ENCODE results near the gene HLCS. TPM values are rescaled to one million over a fixed set of nuclear protein-coding genes. Genes with fewer than 3 reads are reported as not detected.

Gene HLCS
- total RNA-seq, 1 experiment from 2014 or later = 12.7 TPM

DNA sequence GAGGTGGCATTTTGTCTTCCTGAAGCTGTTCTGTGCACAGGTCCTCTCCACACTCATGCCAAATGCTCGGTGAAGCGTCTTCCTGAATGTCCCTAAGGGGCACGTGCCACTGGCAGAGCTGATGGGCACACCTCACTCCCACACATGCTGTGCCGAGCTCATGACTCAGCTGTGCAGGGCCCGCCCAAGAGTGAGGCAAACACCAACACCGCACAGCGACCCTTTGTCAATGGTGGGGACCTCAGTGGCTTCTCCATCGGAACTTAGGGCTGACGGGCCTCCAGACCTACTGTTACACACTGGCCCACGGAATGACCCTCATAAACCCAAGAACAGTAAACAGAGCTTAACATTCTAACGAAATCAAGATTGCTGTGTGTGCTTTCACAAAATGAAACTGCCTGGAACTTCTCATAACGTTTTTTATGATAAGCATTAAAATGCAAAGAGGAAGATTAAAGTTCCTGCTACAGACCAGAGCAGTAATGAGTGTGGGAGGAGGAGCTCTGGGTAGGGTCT is 178.3 kb downstream of the HLCS start:
- H3T11ph ChIP-seq (ENCODE audit: low read length) = no peak overlapping the region
- no peaks in the 10 kb centered on the region for H3K23me2 ChIP-seq (ENCODE audit: insufficient read length, low read depth, low read length, poor library complexity, severe bottlenecking)
- no peak overlapping the region for H4K91ac ChIP-seq (ENCODE audit: insufficient read length, low read depth, low read length)
- DNase-seq = no peak
- Mint-ChIP-seq H3K27ac (no peak overlapping the region; a peak in 1 of 7 replicates), H3K4me1 (peaks cover 20 to 33% of the 10 kb centered on the region in 2 experiments), H3K9me3 (no peaks in the 10 kb centered on the region), H3K4me3 (no peak overlapping the region), H3K27me3 (ENCODE audit: low read depth) (no peaks in the 10 kb centered on the region), H3K36me3 (ENCODE audit: insufficient read depth in 1 of 3, low read depth in 3 of 3) (no peaks in the 10 kb centered on the region)
- TF ChIP-seq, protein P1, sequence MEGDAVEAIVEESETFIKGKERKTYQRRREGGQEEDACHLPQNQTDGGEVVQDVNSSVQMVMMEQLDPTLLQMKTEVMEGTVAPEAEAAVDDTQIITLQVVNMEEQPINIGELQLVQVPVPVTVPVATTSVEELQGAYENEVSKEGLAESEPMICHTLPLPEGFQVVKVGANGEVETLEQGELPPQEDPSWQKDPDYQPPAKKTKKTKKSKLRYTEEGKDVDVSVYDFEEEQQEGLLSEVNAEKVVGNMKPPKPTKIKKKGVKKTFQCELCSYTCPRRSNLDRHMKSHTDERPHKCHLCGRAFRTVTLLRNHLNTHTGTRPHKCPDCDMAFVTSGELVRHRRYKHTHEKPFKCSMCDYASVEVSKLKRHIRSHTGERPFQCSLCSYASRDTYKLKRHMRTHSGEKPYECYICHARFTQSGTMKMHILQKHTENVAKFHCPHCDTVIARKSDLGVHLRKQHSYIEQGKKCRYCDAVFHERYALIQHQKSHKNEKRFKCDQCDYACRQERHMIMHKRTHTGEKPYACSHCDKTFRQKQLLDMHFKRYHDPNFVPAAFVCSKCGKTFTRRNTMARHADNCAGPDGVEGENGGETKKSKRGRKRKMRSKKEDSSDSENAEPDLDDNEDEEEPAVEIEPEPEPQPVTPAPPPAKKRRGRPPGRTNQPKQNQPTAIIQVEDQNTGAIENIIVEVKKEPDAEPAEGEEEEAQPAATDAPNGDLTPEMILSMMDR (conservative IDR thresholded peaks at IDR 0.05) = no peak
- H2AFZ ChIP-seq (ENCODE audit: low read length) = no peak overlapping the region
- no peaks in the 10 kb centered on the region for H3K9me3 ChIP-seq (ENCODE audit: control insufficient read depth, low read depth, low read length)
- H4K20me1 ChIP-seq (ENCODE audit: control insufficient read depth, insufficient read depth, insufficient read length) = no peaks in the 10 kb centered on the region
- no peak overlapping the region for H2BK5ac ChIP-seq (ENCODE audit: insufficient read length, low read length)
- no peak overlapping the region for H3K14ac ChIP-seq (ENCODE audit: insufficient read depth, low read length)
- no peaks in the 10 kb centered on the region for H3K27me3 ChIP-seq (ENCODE audit: insufficient read depth, low read length)
- H2AK5ac ChIP-seq (ENCODE audit: insufficient read length, low read length) = no peak overlapping the region
- H2BK15ac ChIP-seq (ENCODE audit: low read depth, low read length) = no peak overlapping the region
- H2BK12ac ChIP-seq (ENCODE audit: insufficient read length, low read depth, low read length) = no peak overlapping the region
- no peak overlapping the region for H3K23ac ChIP-seq (ENCODE audit: insufficient read length, low read depth, low read length)
- H3K18ac ChIP-seq (ENCODE audit: insufficient read length, low read depth, low read length) = no peak overlapping the region
- H3K9ac ChIP-seq (ENCODE audit: extremely low read depth, insufficient read length, low read length) = no peak overlapping the region
- no peak overlapping the region for H4K5ac ChIP-seq (ENCODE audit: insufficient read length, low read depth, low read length)
- H2BK120ac ChIP-seq (ENCODE audit: low read depth, low read length, poor library complexity, severe bottlenecking) = no peak overlapping the region
- H3K4me1 ChIP-seq (ENCODE audit: insufficient read depth, low read length) = peaks cover 9% of the 10 kb centered on the region; the same call in 1 of the 2 replicates
- no CpG with 5 or more reads among the region's 12 CpGs for WGBS (ENCODE audit: extremely low coverage, insufficient read length, low lambda C conversion rate)
- H3K4ac ChIP-seq (ENCODE audit: low read depth, low read length) = no peak overlapping the region
- no peak overlapping the region for H2BK20ac ChIP-seq (ENCODE audit: low read depth, low read length, poor library complexity, severe bottlenecking)
- H3K4me2 ChIP-seq (ENCODE audit: insufficient read depth, insufficient read length, low read length) = no peak overlapping the region
- no peak overlapping the region for H4K8ac ChIP-seq (replicated peaks; ENCODE audit: insufficient read length, low read depth, low read length)
- no peak overlapping the region for H3K27ac ChIP-seq (ENCODE audit: insufficient read length, low read depth, low read length)
- no peak overlapping the region for H3K56ac ChIP-seq (ENCODE audit: insufficient read length, low read depth, low read length)
- H3K79me1 ChIP-seq (ENCODE audit: insufficient read depth, low read depth, low read length, poor library complexity, severe bottlenecking) = no peaks in the 10 kb centered on the region
- no peaks in the 10 kb centered on the region; the same call in 1 of the 2 replicates for H3K79me2 ChIP-seq (ENCODE audit: insufficient read depth, low read length)

Measured in H9 (cell line).